Islet precursor cell (in vitro differentiated cells): Measurements from ENCODE around the gene SCLT1.
A peak's percentile ranks its signal among the peaks of the same experiment; 100 is the strongest.

Experiments used
- DNase-seq: peaks from one replicate; pipeline ENCODE4 v3.0.0-alpha.2; 2018

SCLT1 gene

DNA sequence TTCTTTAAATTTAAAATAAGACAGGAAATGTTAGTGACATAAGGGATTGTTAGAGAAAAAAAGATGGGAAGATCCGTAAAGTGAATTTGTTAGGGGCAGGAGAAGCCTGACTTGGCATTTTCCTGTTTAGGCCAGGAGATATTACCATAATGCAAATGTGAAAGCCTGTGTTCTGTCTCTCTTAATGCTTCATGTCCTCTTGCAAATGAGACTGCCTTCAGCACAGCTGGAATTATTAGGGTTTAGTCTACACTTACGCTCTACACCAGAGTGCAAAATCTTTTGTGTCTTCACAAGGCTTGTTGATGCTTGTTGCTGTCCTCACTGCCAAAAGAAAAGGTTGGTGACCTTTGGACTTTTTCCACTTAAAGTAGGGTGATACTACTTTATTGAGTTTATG is 227.1 kb downstream of the SCLT1 start:
- no peak for DNase-seq

DNA sequence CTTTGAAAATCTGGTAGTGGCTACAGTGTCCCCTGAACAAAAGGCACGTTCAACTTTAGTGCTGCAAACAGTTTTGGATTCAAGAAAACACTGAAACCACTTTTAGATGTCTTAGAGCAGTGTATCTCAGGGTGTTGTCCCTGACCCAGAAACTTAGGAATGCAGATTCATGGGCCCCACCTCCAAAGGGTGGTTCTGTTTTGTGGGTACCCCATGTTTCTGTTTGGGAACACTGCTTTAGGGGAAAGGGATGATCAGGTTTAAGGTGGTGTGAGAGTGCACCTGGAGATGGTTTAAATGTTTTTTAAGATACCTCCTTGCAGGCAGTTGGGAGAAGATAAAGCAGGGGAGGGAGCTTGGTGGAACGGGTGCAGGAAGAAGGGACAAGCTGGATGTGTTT is 228.2 kb downstream of the SCLT1 start:
- DNase-seq, result no peak

GRCh38 chr4:128863312-128864075 is 229.8 kb downstream of the SCLT1 start:
- DNase-seq, result peak; percentile 91

DNA sequence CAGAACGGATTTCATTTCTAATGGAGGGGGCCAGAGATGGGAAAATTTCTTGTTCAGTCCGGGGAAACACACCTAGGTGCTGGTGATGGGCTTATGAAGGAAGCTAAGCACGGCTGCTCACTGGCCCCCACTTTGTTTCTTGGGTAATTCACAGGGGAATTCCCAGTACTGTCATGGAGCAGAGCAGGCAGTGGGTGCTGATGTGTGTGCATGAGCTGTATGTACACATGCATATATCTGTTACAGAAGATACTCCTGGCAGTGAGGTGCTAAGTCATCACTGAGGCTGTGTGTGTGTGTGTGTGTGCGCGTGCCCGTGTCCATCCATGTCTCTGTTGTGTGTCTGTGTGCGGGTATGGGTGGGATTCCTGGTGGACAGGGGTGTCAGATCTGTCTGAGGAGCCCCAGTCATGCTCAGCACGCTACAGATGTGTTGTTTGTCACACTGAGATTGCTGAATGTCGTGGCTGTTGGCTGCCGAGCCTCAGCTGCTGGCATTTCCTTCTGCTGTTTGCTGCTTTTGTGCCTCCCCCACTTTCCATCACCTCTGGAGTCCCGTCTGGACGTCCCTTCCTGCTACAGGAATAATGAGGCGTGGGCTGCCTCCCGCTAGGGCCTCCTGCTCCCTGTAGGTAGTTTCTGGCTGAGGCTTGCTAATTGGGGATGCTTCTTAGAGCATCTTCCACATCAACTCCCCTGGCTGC is 230.6 kb downstream of the SCLT1 start:
- no peak for DNase-seq

DNA sequence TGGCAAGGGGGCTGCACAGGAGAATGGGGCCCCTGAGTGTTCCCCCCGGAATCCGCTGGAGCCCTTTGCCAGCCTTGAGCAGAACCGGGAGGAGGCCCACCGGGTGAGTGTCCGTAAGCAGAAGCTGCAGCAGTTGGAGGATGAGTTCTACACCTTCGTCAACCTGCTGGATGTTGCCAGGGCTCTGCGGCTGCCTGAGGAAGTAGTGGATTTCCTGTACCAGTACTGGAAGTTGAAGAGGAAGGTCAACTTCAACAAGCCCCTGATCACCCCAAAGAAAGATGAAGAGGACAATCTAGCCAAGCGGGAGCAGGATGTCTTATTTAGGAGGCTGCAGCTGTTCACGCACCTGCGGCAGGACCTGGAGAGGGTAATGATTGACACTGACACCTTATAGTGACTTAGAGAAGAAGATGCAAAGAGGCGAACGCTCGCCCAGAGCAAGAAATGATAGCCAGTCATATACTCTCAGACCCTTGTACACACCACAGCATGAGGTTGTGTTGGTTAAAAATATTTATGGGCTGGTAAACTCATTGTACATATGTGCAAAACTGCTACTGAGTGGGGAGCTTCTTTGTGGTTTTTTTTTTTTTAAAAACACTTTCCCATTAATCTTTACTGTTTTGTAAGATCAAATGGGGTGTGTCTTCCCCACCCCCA is 231.4 kb downstream of the SCLT1 start:
- DNase-seq, result no peak

GRCh38 chr4:128859887-128860677 is 233.3 kb downstream of the SCLT1 start:
- DNase-seq, result no peak

DNA sequence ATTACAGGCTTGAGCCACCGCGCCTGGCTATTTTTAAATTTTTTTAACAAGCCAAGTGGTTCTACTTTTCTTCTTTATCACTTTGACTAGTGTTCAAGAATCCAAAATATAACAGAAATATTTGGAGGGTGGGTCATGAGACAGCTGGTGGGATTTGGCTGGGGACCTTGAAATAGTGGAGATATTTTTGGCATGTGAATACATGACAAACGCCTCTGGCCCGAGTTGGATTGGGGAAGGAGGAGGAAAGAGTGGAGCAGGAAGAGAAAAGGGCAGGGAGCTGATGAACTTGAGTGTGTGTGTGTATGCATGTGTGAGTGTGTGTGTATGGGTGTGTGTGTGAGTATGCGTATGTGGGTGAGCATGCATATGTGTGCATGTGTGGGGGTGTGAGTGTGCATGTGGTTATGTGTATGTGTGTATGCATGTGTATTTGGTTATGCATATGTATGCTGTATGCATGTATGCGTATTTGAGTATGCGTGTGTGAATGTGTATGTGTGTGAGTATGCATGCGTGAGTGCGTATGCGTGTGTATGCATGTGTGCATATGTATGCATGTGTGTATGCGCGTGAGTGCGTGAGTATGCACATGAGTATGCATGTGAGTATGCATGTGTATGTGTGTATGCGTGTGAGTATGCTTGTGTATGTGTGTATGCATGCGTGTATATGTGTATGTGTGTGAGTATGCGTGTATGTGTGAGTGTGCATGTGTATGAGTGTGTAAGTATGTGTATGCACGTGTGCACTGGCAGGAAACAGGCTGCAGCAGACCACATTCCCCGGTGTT is 234.3 kb downstream of the SCLT1 start:
- peak; percentile 6 for DNase-seq

GRCh38 chr4:128856246-128856645 is 237.1 kb downstream of the SCLT1 start:
- peak; percentile 31 for DNase-seq

- peak; percentile 11 for DNase-seq
Observed at GRCh38 chr4:128855621-128856020, 237.7 kb downstream of the SCLT1 start.

GRCh38 chr4:128854433-128854832 is 238.9 kb downstream of the SCLT1 start:
- DNase-seq, result peak; percentile 42

DNA sequence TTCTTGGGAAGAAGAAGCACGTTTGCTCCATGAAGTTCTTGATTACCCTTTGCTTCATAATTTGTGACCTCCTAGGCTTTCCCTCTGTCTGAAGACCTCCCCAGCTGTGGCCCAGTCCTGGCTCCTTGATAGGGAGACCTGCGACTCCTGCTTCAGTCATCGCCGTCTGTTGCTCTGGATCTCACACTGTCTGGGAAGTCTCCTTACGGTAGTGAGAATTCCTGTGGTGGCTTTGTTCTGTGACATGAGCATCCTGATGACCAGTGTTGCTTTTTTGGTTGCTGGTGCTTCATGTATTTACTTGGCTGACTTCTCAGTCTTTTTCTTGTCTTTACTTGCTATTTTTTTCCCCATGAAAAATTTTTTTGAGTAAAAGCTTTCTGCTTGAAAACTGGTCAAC is 239.6 kb downstream of the SCLT1 start:
- DNase-seq, result peak; percentile 78

- DNase-seq, result no peak
Observed at GRCh38 chr4:128850252-128850651, 243.1 kb downstream of the SCLT1 start.

DNA sequence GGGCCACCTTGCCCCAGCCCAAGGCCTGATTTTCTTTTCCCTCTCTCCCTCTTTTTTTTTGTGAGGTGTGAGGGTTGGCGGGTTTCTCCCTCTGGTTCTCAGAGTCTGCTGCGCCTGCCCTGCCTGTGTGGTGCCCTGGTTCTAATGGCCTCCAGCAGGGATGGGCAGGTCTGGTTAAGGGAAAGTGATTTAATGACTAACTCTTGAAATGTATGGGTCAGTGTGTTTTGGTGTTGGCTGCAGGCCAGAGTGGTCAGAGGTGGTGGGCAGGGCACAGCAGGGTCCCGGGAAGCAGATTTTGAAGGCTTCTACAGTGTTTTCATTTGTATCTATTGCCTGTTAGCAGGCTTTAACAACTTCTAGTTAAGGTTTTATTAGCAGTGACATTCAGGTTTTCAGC is 244.9 kb downstream of the SCLT1 start:
- no peak for DNase-seq

- DNase-seq, result no peak
Observed at GRCh38 chr4:128847082-128847724, 246.1 kb downstream of the SCLT1 start.

DNA sequence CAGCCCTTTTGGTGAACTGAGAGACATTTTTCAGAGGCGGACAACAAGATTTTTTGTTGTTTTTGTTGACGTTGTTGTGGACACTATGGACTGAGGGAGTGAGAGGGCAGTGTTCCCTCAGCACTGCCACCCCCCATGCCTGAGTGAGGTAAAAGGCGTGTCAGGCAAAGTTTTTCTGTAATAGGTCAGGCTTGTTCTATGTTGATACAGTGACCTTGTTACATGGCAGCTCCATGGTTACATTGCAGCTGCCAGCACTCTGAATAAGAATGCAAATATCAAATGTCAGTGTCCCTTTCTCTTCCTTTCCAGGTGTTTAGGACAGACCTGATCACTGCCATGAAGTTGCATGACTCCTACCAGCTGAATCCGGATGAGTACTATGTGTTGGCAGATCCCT is 247.3 kb downstream of the SCLT1 start:
- no peak for DNase-seq

DNA sequence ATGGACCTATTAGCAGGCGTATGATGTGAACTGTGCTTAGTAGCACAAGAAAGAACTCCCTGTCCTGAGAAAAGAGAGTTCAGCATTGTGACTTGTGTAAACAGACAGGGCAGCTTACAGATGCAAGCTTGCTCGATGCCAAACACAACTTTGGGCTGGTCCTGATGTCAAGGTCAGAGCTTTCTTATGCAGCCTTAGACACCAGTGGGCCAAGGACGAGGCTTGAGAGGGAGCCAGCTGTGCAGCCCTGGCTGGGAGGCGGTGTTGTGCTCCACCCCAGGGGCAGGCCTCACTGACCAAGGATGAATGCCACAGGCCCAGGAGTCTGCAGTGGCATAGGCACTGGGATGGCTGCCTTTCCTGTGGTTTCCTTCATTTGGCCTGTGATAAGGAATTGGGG is 248.4 kb downstream of the SCLT1 start:
- DNase-seq, result no peak

- no peak for DNase-seq
Observed at GRCh38 chr4:128841402-128841801, 251.9 kb downstream of the SCLT1 start.

DNA sequence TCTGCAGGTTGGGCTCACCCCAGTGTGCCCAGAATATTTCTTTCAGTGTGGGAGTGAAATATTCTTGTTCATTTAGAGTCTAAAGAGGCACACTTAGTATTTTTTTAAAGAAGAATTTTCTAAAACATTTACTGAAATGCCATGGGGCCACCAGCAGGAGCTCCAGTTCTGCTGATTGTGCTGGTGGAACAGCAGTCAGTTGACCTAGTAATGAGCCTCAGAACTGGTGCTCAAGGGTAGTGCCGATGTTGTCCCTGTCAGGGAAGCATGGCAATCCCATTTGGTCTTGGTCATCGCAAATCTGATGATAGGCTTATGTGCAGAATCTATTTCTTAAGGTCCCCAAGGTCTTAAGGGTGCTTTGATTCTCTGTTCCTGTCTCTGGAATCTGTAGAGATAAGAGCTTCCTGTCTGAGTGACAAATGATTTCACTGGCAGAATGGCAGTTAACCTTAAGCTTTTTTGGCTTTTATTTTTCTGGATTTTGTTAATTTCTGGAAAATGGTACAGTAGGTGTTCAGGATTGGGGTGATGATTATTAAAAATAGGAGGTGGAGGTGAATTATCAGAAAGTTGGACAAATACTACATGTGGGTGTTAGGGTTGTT is 252.5 kb downstream of the SCLT1 start:
- no peak for DNase-seq

DNA sequence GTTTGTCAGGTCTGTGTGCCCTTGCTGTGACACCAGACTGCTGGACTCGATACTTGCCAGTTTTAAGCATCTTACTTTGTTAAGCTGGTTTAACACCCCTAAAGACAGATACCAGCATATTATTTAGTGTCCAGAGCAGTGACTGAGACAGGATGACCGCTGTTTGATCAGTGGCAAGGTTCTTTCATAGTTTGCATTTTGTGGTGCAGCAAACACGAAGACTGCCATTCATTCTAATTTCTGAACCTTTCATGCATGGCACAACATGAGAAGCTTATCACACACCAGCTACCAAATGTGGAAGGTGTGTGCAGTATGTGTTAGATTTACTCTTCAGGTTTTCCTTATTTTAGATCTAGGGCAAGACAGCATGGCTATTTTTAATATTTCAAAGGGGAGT is 255.7 kb downstream of the SCLT1 start:
- DNase-seq, result no peak

DNA sequence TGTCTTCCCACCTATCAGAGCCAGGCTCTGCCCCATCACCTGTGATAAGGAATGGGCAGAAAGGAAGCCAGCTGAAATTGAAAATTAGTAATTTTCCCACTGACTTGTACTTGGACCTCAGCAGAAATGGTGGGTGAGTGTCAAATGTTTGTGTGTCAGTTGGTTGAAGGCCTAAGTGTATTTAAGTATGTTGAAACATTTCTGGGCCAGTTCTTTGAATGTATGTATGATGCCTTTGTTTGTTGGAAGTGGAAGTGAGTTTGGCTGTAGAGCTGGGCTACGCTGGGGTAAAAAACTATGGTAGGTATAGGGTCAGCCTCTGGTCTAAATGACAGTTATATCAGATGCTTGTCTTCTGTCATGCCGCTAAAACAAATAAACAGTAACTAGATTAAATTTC is 256.1 kb downstream of the SCLT1 start:
- no peak for DNase-seq

GRCh38 chr4:128835498-128836222 is 257.7 kb downstream of the SCLT1 start:
- no peak for DNase-seq
